ENCODE measurements around the gene PLPP2.

- TF ChIP-seq CTCF (IDR thresholded peaks at IDR 0.05) (no peak), POLR2A (IDR thresholded peaks at IDR 0.05) (no peak)
Observed at GRCh38 chr19:293436-294110, 2.4 kb upstream of the PLPP2 start.
